ENCODE data around the gene ABCF2.

DNA sequence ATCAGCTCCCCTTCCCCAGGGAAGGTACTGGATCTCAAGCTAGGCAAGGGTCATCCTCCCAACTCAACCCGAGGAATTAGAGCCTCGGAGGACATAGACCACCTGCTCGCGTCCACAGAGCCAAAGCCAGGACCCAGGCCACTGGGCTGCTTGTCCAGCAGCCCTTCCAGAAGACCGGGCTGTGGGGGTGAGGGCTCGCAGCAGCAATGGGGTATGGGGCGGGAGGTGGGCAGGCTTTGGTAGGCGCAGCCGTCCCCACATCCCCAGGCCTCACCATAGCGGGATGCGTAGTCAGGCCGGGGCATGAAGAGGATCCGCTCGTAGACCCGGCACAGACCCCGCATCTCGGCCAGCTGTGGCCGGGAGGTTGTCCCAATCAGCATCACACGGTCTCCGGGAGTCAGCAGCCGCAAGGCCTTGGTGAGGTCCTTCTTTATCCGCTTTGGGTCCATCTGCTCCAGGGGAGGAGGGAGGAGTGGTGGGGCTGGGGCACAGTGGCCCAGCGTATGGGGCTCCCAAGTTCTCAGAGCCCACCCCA lies 34.9 kb downstream of the ABCF2 start:
- TF ChIP-seq ELF4 (IDR thresholded peaks at IDR 0.05) (no peak), HDGF (IDR thresholded peaks at IDR 0.05; ENCODE audit: borderline replicate concordance) (no peak), SP1 (IDR thresholded peaks at IDR 0.05) (no peak), FOXK2 (IDR thresholded peaks at IDR 0.05) (no peak), FOXM1 (IDR thresholded peaks at IDR 0.05; ENCODE audit: borderline replicate concordance) (no peak), BHLHE40 (IDR thresholded peaks at IDR 0.05; ENCODE audit: borderline replicate concordance) (no peak), SUZ12 (IDR thresholded peaks at IDR 0.05) (no peak), NFRKB (IDR thresholded peaks at IDR 0.05) (no peak), TARDBP (IDR thresholded peaks at IDR 0.05) (no peak), L3MBTL2 (conservative IDR thresholded peaks at IDR 0.05) (no peak)
